Subcutaneous abdominal adipose tissue (tissue), 5 donors: ENCODE results near the gene NUDT8.
A peak's percentile ranks its signal among the peaks of the same experiment; 100 is the strongest.

Source experiments
- H3K27ac ChIP-seq: one replicate; pipeline ENCODE4 v1.7.0; 2013; ENCODE audit warnings: low read depth, mild to moderate bottlenecking, inconsistent platforms, low read length, moderate library complexity
- H3K27me3 ChIP-seq, 5 donors: one replicate each; pipeline ENCODE4 v1.7.0; 2013; ENCODE audit warnings: low read length in 5 of 5, inconsistent platforms in 1 of 5; ENCODE audit not compliant: control insufficient read depth in 5 of 5, insufficient read depth in 4 of 5
- H3K36me3 ChIP-seq, 5 donors: one replicate each; pipeline ENCODE4 v1.7.0; 2013; ENCODE audit warnings: low read length in 5 of 5; ENCODE audit not compliant: control insufficient read depth in 5 of 5, insufficient read depth in 5 of 5
- H3K4me1 ChIP-seq, 5 donors: one replicate each; pipeline ENCODE4 v1.7.0; 2013; ENCODE audit warnings: low read length in 5 of 5, mild to moderate bottlenecking in 3 of 5, moderate library complexity in 1 of 5; ENCODE audit not compliant: control insufficient read depth in 5 of 5, insufficient read depth in 5 of 5
- H3K4me3 ChIP-seq, 5 donors: one replicate each; pipeline ENCODE4 v1.7.0; 2013; ENCODE audit warnings: low read length in 5 of 5, low read depth in 1 of 5
- H3K9ac ChIP-seq, 5 donors: one replicate each; pipeline ENCODE4 v1.7.0; 2013; ENCODE audit warnings: low read length in 5 of 5, mild to moderate bottlenecking in 4 of 5, moderate library complexity in 3 of 5
- H3K9me3 ChIP-seq, 5 donors: one replicate each; pipeline ENCODE4 v1.7.0; 2013; ENCODE audit warnings: low read length in 5 of 5; ENCODE audit not compliant: control insufficient read depth in 5 of 5
- donor health status: healthy.
- donor health status: healthy.
- donor health status: healthy.
- donor health status: healthy.
- donor health status: healthy.

NUDT8 gene

GRCh38 chr11:67629386-67630227 is at the start of gene NUDT8:
Gene NUDT8, minus strand, starts transcription at chr11:67629937. Its CDS starts 26 bp downstream, at chr11:67629911.
- Histone ChIP-seq H3K9me3 (no peaks in the 10 kb centered on the region), H3K9ac (peak within 1 kb of the TSS in 4 of 5 donors; percentile 74 to 79 (median 77)), H3K36me3 (peaks cover 0 to 3% (median 0%) of the 10 kb centered on the region in 5 donors), H3K4me3 (peak within 1 kb of the TSS; percentile 37 to 78 (median 70)), H3K27me3 (peaks cover 0 to 6% (median 0%) of the 10 kb centered on the region in 5 donors), H3K27ac (peak within 1 kb of the TSS; percentile 57), H3K4me1 (peaks cover 0 to 21% (median 19%) of the 10 kb centered on the region in 5 donors)

DNA sequence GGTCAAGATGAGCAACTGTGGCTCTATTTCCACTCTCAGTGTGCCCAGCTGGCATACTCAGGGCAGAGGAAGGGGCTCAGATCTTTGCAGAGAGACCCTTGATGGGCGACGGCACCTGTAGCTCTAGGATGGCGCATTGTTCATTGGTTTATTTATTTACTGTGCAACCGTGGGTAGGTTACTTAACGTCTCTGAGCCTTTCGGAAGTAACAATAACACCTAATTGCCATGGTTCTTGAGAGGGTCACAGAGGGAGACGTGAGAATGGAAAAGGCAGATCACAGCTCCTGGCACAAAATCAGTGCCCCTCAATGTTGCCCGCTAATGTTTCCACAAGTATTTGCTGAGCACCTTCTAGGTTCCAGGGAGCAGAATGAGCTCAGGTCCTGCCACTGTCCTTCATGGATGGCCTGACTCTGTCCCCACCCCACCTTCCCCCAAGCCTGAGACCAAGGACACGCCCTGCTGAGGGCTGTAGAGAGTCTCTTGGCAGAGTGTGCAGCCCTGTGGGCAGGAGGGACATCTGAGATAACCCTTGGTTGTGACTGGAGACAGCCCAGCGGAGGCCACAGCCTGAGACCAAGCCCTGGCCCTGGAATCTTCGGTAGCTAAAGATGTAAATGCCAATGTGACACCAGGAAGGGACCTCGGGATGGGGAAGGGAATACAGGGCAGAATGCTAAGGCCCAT is 45.5 kb upstream of the NUDT8 start:
- Histone ChIP-seq H3K27ac (no peak overlapping the region), H3K4me1 (no peaks in the 10 kb centered on the region), H3K9ac (no peak overlapping the region), H3K36me3 (no peaks in the 10 kb centered on the region), H3K9me3 (no peaks in the 10 kb centered on the region), H3K4me3 (no peak overlapping the region), H3K27me3 (peaks cover 13 to 24% (median 19%) of the 10 kb centered on the region in 5 donors)

DNA sequence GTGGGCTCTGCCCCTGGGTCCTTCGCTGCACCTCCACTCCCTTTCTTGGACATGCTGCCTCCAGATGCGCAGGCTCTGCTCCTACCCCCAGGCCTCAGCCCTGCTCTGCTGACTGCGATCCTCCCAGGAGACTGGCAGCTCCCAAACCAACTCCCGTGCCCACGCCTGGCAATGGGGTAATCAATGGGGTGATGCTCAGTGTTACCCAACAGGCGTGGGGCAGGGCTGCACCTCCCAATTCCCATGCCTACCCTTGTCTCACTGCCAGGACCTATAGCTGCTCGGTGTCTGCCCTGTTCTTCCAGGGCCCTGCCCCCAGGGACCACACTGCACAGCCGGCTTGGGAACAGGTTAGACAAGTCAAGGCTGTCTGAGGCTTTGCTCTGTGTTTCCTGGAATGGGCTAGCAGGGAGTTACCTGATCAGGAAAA is 44.7 kb upstream of the NUDT8 start, which contains the start of gene ALDH3B2:
TSS of gene ALDH3B2 (minus strand) at position 182 of the 430 bp plus-strand sequence. CDS start 7,688 bp downstream, outside the sequence.
- Histone ChIP-seq H3K9ac (no peak within 1 kb of the TSS), H3K27me3 (peaks cover 13 to 26% (median 19%) of the 10 kb centered on the region in 5 donors), H3K36me3 (no peaks in the 10 kb centered on the region), H3K4me1 (no peaks in the 10 kb centered on the region), H3K4me3 (no peak within 1 kb of the TSS), H3K27ac (no peak within 1 kb of the TSS), H3K9me3 (no peaks in the 10 kb centered on the region)

GRCh38 chr11:67673902-67674301 is 44.2 kb upstream of the NUDT8 start:
- H3K9me3 ChIP-seq: no peaks in the 10 kb centered on the region
- H3K27me3 ChIP-seq: peaks cover 13 to 31% (median 20%) of the 10 kb centered on the region in 5 donors
- H3K4me3 ChIP-seq: no peak overlapping the region
- H3K27ac ChIP-seq: no peak overlapping the region
- no peaks in the 10 kb centered on the region for H3K36me3 ChIP-seq
- no peak overlapping the region for H3K9ac ChIP-seq
- H3K4me1 ChIP-seq: no peaks in the 10 kb centered on the region

GRCh38 chr11:67673358-67673757 is 43.6 kb upstream of the NUDT8 start:
- no peaks in the 10 kb centered on the region for H3K36me3 ChIP-seq
- H3K9me3 ChIP-seq: no peaks in the 10 kb centered on the region
- no peak overlapping the region for H3K27ac ChIP-seq
- H3K27me3 ChIP-seq: peaks cover 13 to 31% (median 20%) of the 10 kb centered on the region in 5 donors
- H3K4me3 ChIP-seq: no peak overlapping the region
- no peaks in the 10 kb centered on the region for H3K4me1 ChIP-seq
- no peak overlapping the region for H3K9ac ChIP-seq

GRCh38 chr11:67671211-67671520 is 41.4 kb upstream of the NUDT8 start:
- H3K9ac ChIP-seq: no peak overlapping the region
- H3K4me1 ChIP-seq: no peaks in the 10 kb centered on the region
- H3K27ac ChIP-seq: no peak overlapping the region
- H3K4me3 ChIP-seq: no peak overlapping the region
- H3K36me3 ChIP-seq: no peaks in the 10 kb centered on the region
- H3K9me3 ChIP-seq: no peaks in the 10 kb centered on the region
- peaks cover 13 to 34% (median 22%) of the 10 kb centered on the region in 5 donors for H3K27me3 ChIP-seq

GRCh38 chr11:67670316-67671210 is 40.8 kb upstream of the NUDT8 start:
- Histone ChIP-seq H3K27me3 (peaks cover 13 to 32% (median 22%) of the 10 kb centered on the region in 5 donors), H3K4me1 (no peaks in the 10 kb centered on the region), H3K4me3 (no peak overlapping the region), H3K27ac (no peak overlapping the region), H3K9me3 (no peaks in the 10 kb centered on the region), H3K9ac (no peak overlapping the region), H3K36me3 (no peaks in the 10 kb centered on the region)

- no peaks in the 10 kb centered on the region for H3K36me3 ChIP-seq
- H3K9ac ChIP-seq: no peak overlapping the region
- no peaks in the 10 kb centered on the region for H3K9me3 ChIP-seq
- H3K4me3 ChIP-seq: no peak overlapping the region
- peaks cover 0 to 11% (median 6%) of the 10 kb centered on the region in 5 donors for H3K27me3 ChIP-seq
- H3K27ac ChIP-seq: no peak overlapping the region
- no peaks in the 10 kb centered on the region for H3K4me1 ChIP-seq
Observed at GRCh38 chr11:67668192-67668551, 38.4 kb upstream of the NUDT8 start.

- no peaks in the 10 kb centered on the region for H3K9me3 ChIP-seq
- no peak overlapping the region for H3K27ac ChIP-seq
- H3K4me3 ChIP-seq: no peak overlapping the region
- H3K9ac ChIP-seq: no peak overlapping the region
- H3K36me3 ChIP-seq: no peaks in the 10 kb centered on the region
- H3K27me3 ChIP-seq: peaks cover 0 to 11% (median 4%) of the 10 kb centered on the region in 5 donors
- no peaks in the 10 kb centered on the region for H3K4me1 ChIP-seq
Observed at GRCh38 chr11:67667490-67668191, 37.9 kb upstream of the NUDT8 start.
